HG02973 (cell line): ENCODE data around the gene MSX1.

ENCODE experiments used
- ATAC-seq: cut with Tn5 transposase; IDR thresholded peaks from one replicate; pipeline ENCODE4 v1.9.1; 2021; ENCODE audit warnings: moderate library complexity; ENCODE audit not compliant: unreplicated experiment

MSX1 gene

DNA sequence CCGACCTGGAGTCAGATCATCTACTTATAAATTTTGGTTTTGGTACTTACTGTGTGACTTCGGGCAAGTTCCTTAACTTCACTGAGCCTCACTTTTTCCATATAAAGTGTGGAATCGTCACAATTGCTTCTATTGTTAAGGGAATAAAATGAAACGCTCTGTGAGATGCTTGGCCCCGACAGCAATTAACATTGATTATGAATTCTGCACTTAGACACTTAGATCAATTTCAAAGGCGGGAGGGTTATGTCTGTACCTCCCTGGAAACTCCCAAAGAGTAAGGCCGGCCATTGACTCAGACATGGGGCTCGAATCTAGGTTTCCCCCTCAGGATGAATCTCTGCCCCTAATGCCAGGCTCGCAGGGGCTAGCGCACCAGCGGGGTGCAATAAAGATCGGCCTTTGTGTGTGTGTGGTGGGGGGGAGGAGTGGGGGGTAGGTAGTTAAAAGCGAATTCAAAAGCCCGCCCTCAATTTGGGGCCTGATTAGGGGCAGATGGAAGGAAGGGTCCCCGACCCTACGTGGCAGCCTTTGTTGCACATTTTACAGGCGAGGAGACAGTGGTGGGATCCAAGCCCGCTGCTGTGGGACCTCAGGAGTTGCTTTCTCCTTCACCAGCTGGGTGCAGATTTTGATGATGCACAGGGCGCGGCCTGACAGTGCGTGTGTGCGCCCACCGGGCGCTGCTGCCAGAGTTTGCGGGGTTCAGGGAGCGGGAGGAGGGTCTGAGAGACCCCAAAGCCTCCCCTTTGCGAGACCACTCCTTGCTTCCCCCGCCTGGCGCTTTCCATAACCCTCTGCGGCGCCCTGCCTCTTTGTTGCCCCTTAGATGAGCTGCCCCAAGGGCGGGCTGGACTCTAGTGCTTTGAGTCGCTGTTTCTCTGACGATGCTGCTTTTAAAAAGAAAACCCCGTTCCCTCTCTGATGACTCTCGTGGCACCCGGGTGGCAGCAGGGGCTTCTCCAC, 9.6 kb downstream of the MSX1 start:
- ATAC-seq = no peak

GRCh38 chr4:4869731-4870571, 10.5 kb downstream of the MSX1 start:
- no peak for ATAC-seq

GRCh38 chr4:4870576-4871241, 11.2 kb downstream of the MSX1 start:
- ATAC-seq = no peak

- no peak for ATAC-seq
Observed at GRCh38 chr4:4871242-4871572, 11.7 kb downstream of the MSX1 start.

DNA sequence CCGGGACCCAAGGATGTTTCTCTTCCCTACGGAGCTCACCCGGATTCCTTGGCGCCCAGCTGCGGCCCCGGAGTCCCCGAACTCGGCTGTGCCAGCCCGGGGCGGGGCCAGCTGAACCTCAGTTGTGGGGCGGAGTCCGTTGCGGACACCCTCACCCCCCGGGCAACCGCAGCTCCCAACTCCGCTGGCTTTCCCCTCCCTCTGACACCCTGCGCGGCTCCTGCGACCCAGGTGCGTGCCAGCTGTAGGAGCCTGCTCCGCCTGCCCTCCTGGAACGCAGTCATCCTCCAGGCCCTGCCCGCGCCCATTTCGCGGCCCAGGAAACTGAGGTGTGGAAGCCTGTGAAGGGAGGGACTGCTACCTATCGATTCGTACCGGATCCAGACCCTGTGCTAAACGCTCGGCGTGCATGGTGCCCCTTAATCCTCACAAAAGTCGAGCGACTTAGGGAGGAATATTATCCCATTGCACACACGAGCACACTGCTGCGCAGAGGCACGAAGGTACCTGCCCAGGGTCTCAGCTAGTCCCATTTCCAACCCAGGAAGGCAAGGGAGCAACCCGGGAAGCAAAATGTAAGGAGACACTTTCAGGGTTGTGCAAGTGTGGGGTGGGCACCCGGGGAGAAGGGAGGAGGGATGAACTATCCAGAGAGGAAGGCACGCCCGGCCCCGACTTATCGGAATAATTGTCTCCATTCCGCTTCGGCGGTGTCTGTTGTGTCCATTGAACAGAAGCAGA, 12.3 kb downstream of the MSX1 start:
- ATAC-seq = no peak

GRCh38 chr4:4872314-4872903, 12.9 kb downstream of the MSX1 start:
- no peak for ATAC-seq

DNA sequence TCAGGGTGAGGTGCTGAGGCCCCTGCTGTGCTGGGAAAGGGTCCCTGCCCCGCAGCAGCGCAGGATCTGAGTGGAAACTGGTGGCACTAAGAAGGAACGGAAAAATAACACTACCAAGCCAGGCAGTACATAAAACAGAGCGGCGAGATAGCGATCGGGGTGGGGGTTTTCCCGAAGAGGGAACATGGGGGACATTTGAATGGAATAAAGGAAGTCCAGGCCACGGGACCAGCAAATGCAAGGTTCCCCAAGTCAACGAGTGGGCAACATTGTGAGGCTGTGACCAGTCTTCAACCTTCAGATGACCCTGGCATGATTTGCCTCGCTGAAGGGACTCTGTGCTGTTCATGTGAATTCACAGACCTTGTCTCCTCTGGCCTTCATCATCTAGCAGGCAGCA, 13.7 kb downstream of the MSX1 start:
- no peak for ATAC-seq

DNA sequence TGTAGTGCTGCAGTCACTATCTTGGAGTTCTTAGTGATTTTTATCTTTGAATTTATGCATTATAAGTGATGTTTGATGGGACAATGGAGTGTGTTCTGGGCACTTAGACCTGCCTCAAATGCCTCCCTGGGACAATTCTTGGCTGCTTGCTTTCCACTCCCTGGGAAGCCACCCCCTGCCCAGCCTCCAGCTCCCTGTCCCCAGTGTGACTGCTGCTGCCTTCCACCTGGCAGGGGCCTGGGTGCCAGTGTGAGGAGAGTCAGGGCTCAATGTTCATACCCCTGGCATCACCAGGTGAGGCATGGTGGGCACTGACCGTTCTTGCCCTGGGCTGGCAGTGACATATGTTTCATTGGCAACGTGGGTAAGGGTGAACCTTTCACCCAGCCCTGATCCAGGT, 14.8 kb downstream of the MSX1 start:
- ATAC-seq = no peak

- ATAC-seq = no peak
Observed at GRCh38 chr4:4875147-4875546, 15.7 kb downstream of the MSX1 start.

- ATAC-seq = no peak
Observed at GRCh38 chr4:4875611-4876010, 16.1 kb downstream of the MSX1 start.

GRCh38 chr4:4876945-4877661, 17.6 kb downstream of the MSX1 start:
- no peak for ATAC-seq

- ATAC-seq = no peak
Observed at GRCh38 chr4:4880492-4880891, 21.0 kb downstream of the MSX1 start.

DNA sequence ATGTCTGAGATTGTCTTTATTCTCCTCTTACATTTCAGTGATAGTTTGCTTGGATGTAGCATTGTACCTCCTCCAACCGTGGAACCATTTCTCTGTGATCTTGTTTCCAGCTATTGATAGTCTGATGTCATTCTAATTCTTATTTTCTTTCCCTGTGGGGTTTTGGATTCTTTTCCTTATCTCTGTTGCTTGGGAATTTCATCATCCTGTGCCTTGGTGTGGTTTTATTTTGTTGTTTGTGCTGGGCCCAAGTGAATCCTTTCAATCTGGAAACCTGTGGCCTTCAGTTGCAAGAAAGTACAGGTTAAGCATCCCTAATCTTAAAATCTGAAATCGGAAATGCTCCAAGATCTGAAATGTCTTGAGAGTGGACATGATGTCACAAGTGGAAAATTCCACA, 22.0 kb downstream of the MSX1 start:
- ATAC-seq = no peak

GRCh38 chr4:4884611-4885010, 25.1 kb downstream of the MSX1 start:
- ATAC-seq = no peak

DNA sequence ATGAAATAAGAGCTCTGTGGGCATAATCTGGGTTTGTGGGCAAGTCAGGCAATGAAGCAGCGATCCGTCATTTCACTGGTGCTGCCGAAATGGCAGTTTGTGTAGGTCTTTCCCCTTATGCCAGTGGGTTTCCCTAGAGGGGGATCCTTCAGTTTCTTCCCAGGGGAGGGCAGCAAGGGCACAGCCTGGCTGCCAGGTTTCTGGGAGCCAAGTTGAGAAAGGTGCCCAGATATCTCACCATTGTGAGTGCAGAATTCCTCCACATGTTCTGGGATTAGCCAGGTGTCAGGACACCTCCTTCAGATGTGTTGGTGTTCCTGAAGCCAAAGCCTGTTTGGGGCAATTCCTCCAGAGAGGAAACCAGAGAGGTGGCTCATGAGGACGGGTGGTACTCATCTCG, 28.0 kb downstream of the MSX1 start:
- no peak for ATAC-seq

DNA sequence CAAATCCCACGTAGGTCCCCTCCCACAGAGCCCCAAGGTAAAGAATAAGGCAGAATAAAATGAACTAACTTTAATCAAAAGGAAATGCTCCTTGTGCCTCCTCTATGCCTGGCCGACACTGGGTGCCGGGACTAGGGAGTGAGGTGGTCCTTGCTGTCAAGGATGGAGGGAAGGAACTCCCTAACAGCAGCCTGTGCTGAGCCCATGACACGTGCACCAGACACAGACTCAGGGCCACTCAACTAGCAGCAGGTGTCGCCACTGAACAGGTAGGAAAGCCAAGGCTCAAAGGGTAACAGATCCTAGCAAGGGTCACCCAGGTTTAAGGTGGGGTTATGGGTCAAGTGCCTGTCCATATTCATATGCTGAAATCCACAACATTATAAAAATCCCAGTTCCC, 29.2 kb downstream of the MSX1 start:
- ATAC-seq = no peak

- no peak for ATAC-seq
Observed at GRCh38 chr4:4889781-4890180, 30.3 kb downstream of the MSX1 start.

- ATAC-seq = no peak
Observed at GRCh38 chr4:4890574-4891255, 31.2 kb downstream of the MSX1 start.

DNA sequence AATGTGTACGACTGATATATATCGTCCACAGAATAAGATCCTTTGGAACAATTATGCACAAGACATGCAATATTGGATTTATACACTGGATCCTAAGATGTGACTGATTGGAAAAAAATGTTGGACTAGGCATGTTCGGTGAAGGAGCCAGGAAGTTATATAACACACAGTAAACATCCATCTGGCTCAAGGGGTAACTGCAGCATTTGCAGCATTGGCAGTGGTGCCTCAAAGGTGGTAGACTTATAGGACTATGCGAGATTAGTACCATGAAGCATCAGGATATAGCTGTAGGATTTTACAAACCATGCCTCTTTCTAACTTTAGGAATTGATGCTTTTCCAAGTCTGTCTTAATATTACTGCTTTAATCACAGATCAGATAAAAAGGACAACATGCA, 34.3 kb downstream of the MSX1 start:
- no peak for ATAC-seq
